GM23338 (cell line): ENCODE data around the gene RHOD. TPM values are rescaled to one million over a fixed set of nuclear protein-coding genes. Genes with fewer than 3 reads are reported as not detected.

Experiments used
- ATAC-seq: fragments of 200-7000 bp; cut with Tn5 transposase; 3 replicates; pipeline ENCODE4 v1.9.1; 2020
- DNase-seq: peaks from one replicate; pipeline ENCODE4 v3.0.0-alpha.2; 2015; ENCODE audit warnings: low spot score
- H2AFZ ChIP-seq: fragments of 200-600 bp; sonication (generic); 2 replicates; pipeline ENCODE4 v1.8.0; 2016; ENCODE audit warnings: antibody characterized with exemption, mild to moderate bottlenecking, moderate library complexity
- H3F3A ChIP-seq: fragments of 200-600 bp; sonication (generic); replicated peaks from 2 replicates; pipeline ENCODE4 v1.8.0; 2017; ENCODE audit warnings: antibody characterized with exemption, mixed run types, low read depth
- H3K27ac ChIP-seq: fragments of 200-600 bp; sonication (generic); 2 replicates; pipeline ENCODE4 v1.6.1; 2016; ENCODE audit warnings: low read depth
- H3K27me3 ChIP-seq: fragments of 200-600 bp; sonication (generic); 2 replicates; pipeline ENCODE4 v1.8.0; 2016; ENCODE audit warnings: mild to moderate bottlenecking, mixed run types, moderate library complexity; ENCODE audit not compliant: insufficient read depth
- H3K36me3 ChIP-seq: fragments of 200-600 bp; sonication (generic); 2 replicates; pipeline ENCODE4 v1.8.0; 2016; ENCODE audit warnings: mild to moderate bottlenecking; ENCODE audit not compliant: insufficient read depth
- H3K4me1 ChIP-seq: fragments of 200-600 bp; sonication (generic); 2 replicates; pipeline ENCODE4 v1.8.0; 2016; ENCODE audit warnings: mild to moderate bottlenecking, moderate library complexity; ENCODE audit not compliant: insufficient read depth
- H3K4me2 ChIP-seq: fragments of 200-600 bp; sonication (generic); 2 replicates; pipeline ENCODE4 v1.7.1; 2017; ENCODE audit warnings: mixed run types
- H3K4me3 ChIP-seq: fragments of 200-600 bp; sonication (generic); 2 replicates; pipeline ENCODE4 v1.6.1; 2016; ENCODE audit warnings: mixed run types
- H3K79me2 ChIP-seq: fragments of 200-600 bp; sonication (generic); replicated peaks from 2 replicates; pipeline ENCODE4 v1.8.0; 2017; ENCODE audit warnings: mild to moderate bottlenecking; ENCODE audit not compliant: insufficient read depth
- H3K9me2 ChIP-seq: fragments of 200-600 bp; sonication (generic); 2 replicates; pipeline ENCODE4 v1.8.0; 2017; ENCODE audit not compliant: insufficient read depth
- H4K20me1 ChIP-seq: fragments of 200-600 bp; sonication (generic); replicated peaks from 2 replicates; pipeline ENCODE4 v1.8.0; 2017; ENCODE audit warnings: mild to moderate bottlenecking; ENCODE audit not compliant: insufficient read depth
- H3K27ac Mint-ChIP-seq: 2 replicates; pipeline ENCODE4 v1.8.0; 2020; ENCODE audit warnings: inconsistent platforms, mild to moderate bottlenecking, moderate library complexity, mixed read lengths
- H3K27me3 Mint-ChIP-seq: 3 replicates; pipeline ENCODE4 v1.8.0; 2022; ENCODE audit warnings: low read depth, mild to moderate bottlenecking, moderate library complexity, mixed read lengths, inconsistent platforms; ENCODE audit not compliant: insufficient read depth, poor library complexity
- H3K36me3 Mint-ChIP-seq: 3 replicates; pipeline ENCODE4 v1.8.0; 2021; ENCODE audit warnings: low read depth, mild to moderate bottlenecking, inconsistent platforms, moderate library complexity, mixed read lengths
- H3K4me1 Mint-ChIP-seq: 3 replicates; pipeline ENCODE4 v1.8.0; 2020; ENCODE audit warnings: mild to moderate bottlenecking, inconsistent platforms, mixed read lengths
- H3K4me3 Mint-ChIP-seq: 3 replicates; pipeline ENCODE4 v1.8.0; 2021; ENCODE audit warnings: moderate library complexity, mild to moderate bottlenecking, inconsistent platforms, mixed read lengths
- H3K9me3 Mint-ChIP-seq: 3 replicates; pipeline ENCODE4 v1.8.0; 2020; ENCODE audit warnings: moderate library complexity, mild to moderate bottlenecking, inconsistent platforms, mixed read lengths
- ETS1 ChIP-seq: IDR thresholded peaks from 2 replicates; pipeline ENCODE4 v1.6.1; 2016; ENCODE audit warnings: antibody characterized with exemption
- EZH2 ChIP-seq: fragments of 200-600 bp; sonication (generic); IDR thresholded peaks from one replicate; pipeline ENCODE4 v1.8.0; 2017; ENCODE audit warnings: antibody characterized with exemption, mild to moderate bottlenecking, low read depth; ENCODE audit not compliant: unreplicated experiment
- EZH2phosphoT487 ChIP-seq: fragments of 200-600 bp; sonication (generic); IDR thresholded peaks from one replicate; pipeline ENCODE4 v1.8.1; 2018; ENCODE audit warnings: antibody characterized with exemption; ENCODE audit not compliant: unreplicated experiment
- POLR2AphosphoS5 ChIP-seq: IDR thresholded peaks from 2 replicates; pipeline ENCODE4 v1.6.1; 2016; ENCODE audit warnings: antibody characterized with exemption, low read depth
- STAT1 ChIP-seq: IDR thresholded peaks from one replicate; pipeline ENCODE4 v1.6.1; 2016; ENCODE audit warnings: antibody characterized with exemption; ENCODE audit not compliant: unreplicated experiment
- ZNF114 ChIP-seq: fragments of 250-450 bp; sonication (Bioruptor Pico); IDR thresholded peaks from 2 replicates; pipeline ENCODE4 v1.5.0; 2020; ENCODE audit warnings: mild to moderate bottlenecking, moderate library complexity
- ZNF331 ChIP-seq: fragments of 250-450 bp; sonication (Bioruptor Pico); IDR thresholded peaks from 2 replicates; pipeline ENCODE4 v1.5.0; 2020; ENCODE audit warnings: low read depth, mild to moderate bottlenecking, moderate library complexity
- polyA plus RNA-seq: library from polyadenylated mRNA; unstranded; fragments of >200 nt; fragmentation: Nextera tagmentation; extraction: Ambion mirVana; gene quantifications from 2 replicates; pipeline ENCODE4 v1.2.1, GENCODE V29; 2016
- total RNA-seq: library from RNA; depleted of rRNA; stranded (reverse); fragments of >200 nt; shearing (Covaris generic); gene quantifications from 2 replicates; pipeline ENCODE4 v1.2.3, GENCODE V29; 2014
- TF ChIP-seq, protein P1 (sequence below): fragments of 250-450 bp; sonication (Bioruptor Pico); IDR thresholded peaks from 2 replicates; pipeline ENCODE4 v1.5.0; 2020; ENCODE audit warnings: mild to moderate bottlenecking, moderate library complexity
- TF ChIP-seq, protein P2 (sequence below): IDR thresholded peaks from one replicate; pipeline ENCODE4 v1.6.1; 2018; ENCODE audit warnings: antibody characterized with exemption; ENCODE audit not compliant: unreplicated experiment

RHOD gene
- total and polyA plus RNA-seq, 2 experiments from 2014 or later: 13.8 to 16.2 TPM

GRCh38 chr11:67057205-67057672 lies 592 bp downstream of the RHOD start:
- ATAC-seq (no peak; the same call in 2 of the 3 replicates), DNase-seq (no peak)
- Mint-ChIP-seq H3K9me3 (no peaks in the 10 kb centered on the region), H3K27me3 (peaks cover 17% of the 10 kb centered on the region), H3K4me3 (peak overlapping the region; percentile 71), H3K4me1 (peaks cover 26% of the 10 kb centered on the region), H3K27ac (no peak overlapping the region), H3K36me3 (no peaks in the 10 kb centered on the region)
- H3K4me2 ChIP-seq: peak overlapping the region; percentile 93
- no peaks in the 10 kb centered on the region for H4K20me1 ChIP-seq
- no peak for TF ChIP-seq EZH2
- TF ChIP-seq ZNF331: no peak
- TF ChIP-seq, protein P1, sequence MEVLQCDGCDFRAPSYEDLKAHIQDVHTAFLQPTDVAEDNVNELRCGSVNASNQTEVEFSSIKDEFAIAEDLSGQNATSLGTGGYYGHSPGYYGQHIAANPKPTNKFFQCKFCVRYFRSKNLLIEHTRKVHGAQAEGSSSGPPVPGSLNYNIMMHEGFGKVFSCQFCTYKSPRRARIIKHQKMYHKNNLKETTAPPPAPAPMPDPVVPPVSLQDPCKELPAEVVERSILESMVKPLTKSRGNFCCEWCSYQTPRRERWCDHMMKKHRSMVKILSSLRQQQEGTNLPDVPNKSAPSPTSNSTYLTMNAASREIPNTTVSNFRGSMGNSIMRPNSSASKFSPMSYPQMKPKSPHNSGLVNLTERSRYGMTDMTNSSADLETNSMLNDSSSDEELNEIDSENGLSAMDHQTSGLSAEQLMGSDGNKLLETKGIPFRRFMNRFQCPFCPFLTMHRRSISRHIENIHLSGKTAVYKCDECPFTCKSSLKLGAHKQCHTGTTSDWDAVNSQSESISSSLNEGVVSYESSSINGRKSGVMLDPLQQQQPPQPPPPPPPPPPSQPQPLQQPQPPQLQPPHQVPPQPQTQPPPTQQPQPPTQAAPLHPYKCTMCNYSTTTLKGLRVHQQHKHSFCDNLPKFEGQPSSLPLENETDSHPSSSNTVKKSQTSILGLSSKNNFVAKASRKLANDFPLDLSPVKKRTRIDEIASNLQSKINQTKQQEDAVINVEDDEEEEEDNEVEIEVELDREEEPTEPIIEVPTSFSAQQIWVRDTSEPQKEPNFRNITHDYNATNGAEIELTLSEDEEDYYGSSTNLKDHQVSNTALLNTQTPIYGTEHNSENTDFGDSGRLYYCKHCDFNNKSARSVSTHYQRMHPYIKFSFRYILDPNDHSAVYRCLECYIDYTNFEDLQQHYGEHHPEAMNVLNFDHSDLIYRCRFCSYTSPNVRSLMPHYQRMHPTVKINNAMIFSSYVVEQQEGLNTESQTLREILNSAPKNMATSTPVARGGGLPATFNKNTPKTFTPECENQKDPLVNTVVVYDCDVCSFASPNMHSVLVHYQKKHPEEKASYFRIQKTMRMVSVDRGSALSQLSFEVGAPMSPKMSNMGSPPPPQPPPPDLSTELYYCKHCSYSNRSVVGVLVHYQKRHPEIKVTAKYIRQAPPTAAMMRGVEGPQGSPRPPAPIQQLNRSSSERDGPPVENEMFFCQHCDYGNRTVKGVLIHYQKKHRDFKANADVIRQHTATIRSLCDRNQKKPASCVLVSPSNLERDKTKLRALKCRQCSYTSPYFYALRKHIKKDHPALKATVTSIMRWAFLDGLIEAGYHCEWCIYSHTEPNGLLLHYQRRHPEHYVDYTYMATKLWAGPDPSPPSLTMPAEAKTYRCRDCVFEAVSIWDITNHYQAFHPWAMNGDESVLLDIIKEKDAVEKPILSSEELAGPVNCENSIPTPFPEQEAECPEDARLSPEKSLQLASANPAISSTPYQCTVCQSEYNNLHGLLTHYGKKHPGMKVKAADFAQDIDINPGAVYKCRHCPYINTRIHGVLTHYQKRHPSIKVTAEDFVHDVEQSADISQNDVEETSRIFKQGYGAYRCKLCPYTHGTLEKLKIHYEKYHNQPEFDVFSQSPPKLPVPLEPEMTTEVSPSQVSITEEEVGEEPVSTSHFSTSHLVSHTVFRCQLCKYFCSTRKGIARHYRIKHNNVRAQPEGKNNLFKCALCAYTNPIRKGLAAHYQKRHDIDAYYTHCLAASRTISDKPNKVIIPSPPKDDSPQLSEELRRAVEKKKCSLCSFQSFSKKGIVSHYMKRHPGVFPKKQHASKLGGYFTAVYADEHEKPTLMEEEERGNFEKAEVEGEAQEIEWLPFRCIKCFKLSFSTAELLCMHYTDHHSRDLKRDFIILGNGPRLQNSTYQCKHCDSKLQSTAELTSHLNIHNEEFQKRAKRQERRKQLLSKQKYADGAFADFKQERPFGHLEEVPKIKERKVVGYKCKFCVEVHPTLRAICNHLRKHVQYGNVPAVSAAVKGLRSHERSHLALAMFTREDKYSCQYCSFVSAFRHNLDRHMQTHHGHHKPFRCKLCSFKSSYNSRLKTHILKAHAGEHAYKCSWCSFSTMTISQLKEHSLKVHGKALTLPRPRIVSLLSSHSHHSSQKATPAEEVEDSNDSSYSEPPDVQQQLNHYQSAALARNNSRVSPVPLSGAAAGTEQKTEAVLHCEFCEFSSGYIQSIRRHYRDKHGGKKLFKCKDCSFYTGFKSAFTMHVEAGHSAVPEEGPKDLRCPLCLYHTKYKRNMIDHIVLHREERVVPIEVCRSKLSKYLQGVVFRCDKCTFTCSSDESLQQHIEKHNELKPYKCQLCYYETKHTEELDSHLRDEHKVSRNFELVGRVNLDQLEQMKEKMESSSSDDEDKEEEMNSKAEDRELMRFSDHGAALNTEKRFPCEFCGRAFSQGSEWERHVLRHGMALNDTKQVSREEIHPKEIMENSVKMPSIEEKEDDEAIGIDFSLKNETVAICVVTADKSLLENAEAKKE (CRISPR knock-in tag): no peak
- TF ChIP-seq, protein P2, sequence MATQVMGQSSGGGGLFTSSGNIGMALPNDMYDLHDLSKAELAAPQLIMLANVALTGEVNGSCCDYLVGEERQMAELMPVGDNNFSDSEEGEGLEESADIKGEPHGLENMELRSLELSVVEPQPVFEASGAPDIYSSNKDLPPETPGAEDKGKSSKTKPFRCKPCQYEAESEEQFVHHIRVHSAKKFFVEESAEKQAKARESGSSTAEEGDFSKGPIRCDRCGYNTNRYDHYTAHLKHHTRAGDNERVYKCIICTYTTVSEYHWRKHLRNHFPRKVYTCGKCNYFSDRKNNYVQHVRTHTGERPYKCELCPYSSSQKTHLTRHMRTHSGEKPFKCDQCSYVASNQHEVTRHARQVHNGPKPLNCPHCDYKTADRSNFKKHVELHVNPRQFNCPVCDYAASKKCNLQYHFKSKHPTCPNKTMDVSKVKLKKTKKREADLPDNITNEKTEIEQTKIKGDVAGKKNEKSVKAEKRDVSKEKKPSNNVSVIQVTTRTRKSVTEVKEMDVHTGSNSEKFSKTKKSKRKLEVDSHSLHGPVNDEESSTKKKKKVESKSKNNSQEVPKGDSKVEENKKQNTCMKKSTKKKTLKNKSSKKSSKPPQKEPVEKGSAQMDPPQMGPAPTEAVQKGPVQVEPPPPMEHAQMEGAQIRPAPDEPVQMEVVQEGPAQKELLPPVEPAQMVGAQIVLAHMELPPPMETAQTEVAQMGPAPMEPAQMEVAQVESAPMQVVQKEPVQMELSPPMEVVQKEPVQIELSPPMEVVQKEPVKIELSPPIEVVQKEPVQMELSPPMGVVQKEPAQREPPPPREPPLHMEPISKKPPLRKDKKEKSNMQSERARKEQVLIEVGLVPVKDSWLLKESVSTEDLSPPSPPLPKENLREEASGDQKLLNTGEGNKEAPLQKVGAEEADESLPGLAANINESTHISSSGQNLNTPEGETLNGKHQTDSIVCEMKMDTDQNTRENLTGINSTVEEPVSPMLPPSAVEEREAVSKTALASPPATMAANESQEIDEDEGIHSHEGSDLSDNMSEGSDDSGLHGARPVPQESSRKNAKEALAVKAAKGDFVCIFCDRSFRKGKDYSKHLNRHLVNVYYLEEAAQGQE: no peak
- TF ChIP-seq EZH2phosphoT487: no peak
- TF ChIP-seq ETS1: no peak
- no peak for TF ChIP-seq POLR2AphosphoS5
- no peak for TF ChIP-seq STAT1
- no peak for TF ChIP-seq ZNF114 (CRISPR knock-in tag)
- H3K9me2 ChIP-seq: no peaks in the 10 kb centered on the region
- no peaks in the 10 kb centered on the region for H3K36me3 ChIP-seq
- 0 out of 2 replicates have a peak, but pooled peaks cover 11% of the 10 kb centered on the region for H3F3A ChIP-seq
- H3K4me3 ChIP-seq: peak overlapping the region; percentile 74
- H3K79me2 ChIP-seq: no peaks in the 10 kb centered on the region
- peaks cover 21% of the 10 kb centered on the region for H3K4me1 ChIP-seq
- H3K27ac ChIP-seq: no peak overlapping the region
- H3K27me3 ChIP-seq: peaks cover 8% of the 10 kb centered on the region
- H2AFZ ChIP-seq: peak overlapping the region; percentile 97
